Measurements from ENCODE around the gene LIN7C.

Gene LIN7C, protein sequence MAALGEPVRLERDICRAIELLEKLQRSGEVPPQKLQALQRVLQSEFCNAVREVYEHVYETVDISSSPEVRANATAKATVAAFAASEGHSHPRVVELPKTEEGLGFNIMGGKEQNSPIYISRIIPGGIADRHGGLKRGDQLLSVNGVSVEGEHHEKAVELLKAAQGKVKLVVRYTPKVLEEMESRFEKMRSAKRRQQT

DNA sequence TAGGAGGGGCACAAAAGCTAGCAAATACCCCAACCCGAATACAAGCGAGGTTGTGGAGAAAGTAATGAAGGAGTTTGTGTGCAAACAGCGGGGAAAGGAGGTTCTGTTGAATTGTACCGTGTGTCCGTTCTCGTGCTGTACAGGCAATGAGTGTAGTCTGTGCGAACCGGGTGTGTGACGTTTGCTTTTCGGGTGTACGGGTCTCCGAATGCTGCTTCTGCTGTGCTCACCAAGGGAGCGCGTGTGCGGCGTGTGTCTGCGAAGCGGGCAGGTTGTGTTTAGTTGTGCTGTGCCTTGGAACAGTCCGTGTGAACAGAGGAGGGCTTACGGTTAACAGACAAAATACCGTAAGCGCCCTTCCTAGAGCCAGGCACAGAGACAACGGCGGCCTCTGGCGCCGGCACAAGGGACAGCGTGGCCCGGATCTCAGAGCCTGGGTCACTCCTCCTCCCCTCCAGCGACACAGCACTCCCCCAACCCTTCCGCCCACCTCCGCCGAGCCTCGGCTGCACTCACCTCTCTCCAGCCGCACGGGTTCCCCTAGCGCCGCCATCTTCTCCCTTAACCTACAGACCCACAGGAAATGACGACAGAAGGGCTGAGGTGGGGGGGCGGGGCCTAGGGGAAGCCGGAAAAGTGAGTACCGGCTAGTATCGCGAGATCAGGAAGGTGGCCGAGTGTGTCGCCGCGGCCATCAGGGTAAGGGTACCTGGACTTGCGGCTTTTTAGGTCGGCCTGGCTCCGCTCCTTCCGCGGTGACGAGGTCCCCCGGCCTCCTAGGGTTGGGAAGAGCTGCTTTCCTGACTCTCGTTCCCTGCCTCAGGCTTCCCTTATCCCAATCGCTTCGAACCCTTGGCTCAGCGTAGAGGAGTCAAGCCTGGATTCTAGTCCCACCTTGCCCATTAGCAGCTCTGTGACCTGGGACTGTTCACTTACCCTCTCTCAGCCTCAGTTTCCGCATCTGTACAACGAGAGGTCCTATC lies at the start of gene LIN7C:
LIN7C (minus strand) TSS at position 570 of the 983 bp plus-strand sequence; CDS start at position 553, 17 bp downstream.
- no CpG with 5 or more reads among the region's 60 CpGs for WGBS (ENCODE audit: insufficient coverage, insufficient read length)
- H3K27ac ChIP-seq (ENCODE audit: low read length) = no peak within 1 kb of the TSS
- peak; percentile 84 for DNase-seq (ENCODE audit: low read depth, low spot score)
- H3K4me3 ChIP-seq (ENCODE audit: low read length) = peak within 1 kb of the TSS; percentile 84
- no peaks in the 10 kb centered on the region; the same call in 1 of the 2 replicates for H3K36me3 ChIP-seq (ENCODE audit: control insufficient read depth, insufficient read depth, low read length)
- peaks cover 3% of the 10 kb centered on the region; the same call in 1 of the 2 replicates for H3K4me1 ChIP-seq (ENCODE audit: control insufficient read depth, insufficient read depth, low read length)
- no peaks in the 10 kb centered on the region for H3K9me3 ChIP-seq (ENCODE audit: control insufficient read depth, insufficient read depth, low read length)
- H3K27me3 ChIP-seq (ENCODE audit: control insufficient read depth, insufficient read depth, low read length) = no peaks in the 10 kb centered on the region

DNA sequence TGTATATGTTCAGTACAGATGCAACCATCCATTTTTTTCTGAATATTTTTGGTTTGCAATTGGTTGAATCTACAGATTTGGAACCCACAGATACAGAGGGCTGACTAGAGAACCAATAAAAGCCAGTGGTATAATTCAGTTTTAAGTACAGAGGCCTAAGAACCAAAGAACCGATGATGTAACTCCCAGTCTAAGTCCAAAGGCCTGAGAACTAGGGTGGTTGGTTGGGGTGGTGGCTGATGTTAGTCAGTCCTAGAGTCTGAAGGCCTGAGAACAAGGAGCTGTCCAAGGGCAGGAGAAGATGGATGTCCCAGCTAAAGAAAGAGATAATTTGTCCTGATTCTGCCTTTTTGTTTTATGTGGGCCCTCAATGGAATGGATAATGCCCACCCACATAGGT lies 48.7 kb upstream of the LIN7C start:
- Histone ChIP-seq H3K27ac (ENCODE audit: low read length) (no peak overlapping the region), H3K4me1 (ENCODE audit: control insufficient read depth, insufficient read depth, low read length) (no peaks in the 10 kb centered on the region), H3K27me3 (ENCODE audit: control insufficient read depth, insufficient read depth, low read length) (no peaks in the 10 kb centered on the region), H3K36me3 (ENCODE audit: control insufficient read depth, insufficient read depth, low read length) (no peaks in the 10 kb centered on the region), H3K9me3 (ENCODE audit: control insufficient read depth, insufficient read depth, low read length) (no peaks in the 10 kb centered on the region), H3K4me3 (ENCODE audit: low read length) (no peak overlapping the region)
- no CpG with 5 or more reads among the region's 1 CpG for WGBS (ENCODE audit: insufficient coverage, insufficient read length)
- no peak for DNase-seq (ENCODE audit: low read depth, low spot score)

DNA sequence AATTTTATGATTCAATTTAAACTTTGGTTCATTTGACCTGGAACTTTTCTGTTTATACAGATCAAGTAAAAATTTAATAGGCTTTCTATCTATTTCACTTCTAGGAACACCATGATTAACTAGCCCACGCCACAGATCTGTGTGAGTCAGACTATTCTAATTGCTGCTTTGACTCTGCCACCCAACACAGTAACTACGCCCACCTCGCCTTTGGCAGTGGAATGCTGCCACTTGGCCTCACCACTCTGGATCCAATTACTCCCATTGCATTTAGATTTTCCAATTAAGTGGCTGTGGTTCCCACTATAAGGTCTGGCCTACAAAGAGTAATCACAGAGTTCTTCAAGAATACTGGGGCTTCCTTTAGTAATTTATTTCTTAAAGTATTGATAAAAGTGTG lies 46.6 kb upstream of the LIN7C start:
- H3K27me3 ChIP-seq (ENCODE audit: control insufficient read depth, insufficient read depth, low read length) = no peaks in the 10 kb centered on the region
- no peak overlapping the region for H3K4me3 ChIP-seq (ENCODE audit: low read length)
- H3K4me1 ChIP-seq (ENCODE audit: control insufficient read depth, insufficient read depth, low read length) = no peaks in the 10 kb centered on the region
- WGBS (ENCODE audit: insufficient coverage, insufficient read length) = no CpG with 5 or more reads among the region's 3 CpGs
- H3K9me3 ChIP-seq (ENCODE audit: control insufficient read depth, insufficient read depth, low read length) = no peaks in the 10 kb centered on the region
- DNase-seq (ENCODE audit: low read depth, low spot score) = no peak
- no peaks in the 10 kb centered on the region for H3K36me3 ChIP-seq (ENCODE audit: control insufficient read depth, insufficient read depth, low read length)
- no peak overlapping the region for H3K27ac ChIP-seq (ENCODE audit: low read length)

DNA sequence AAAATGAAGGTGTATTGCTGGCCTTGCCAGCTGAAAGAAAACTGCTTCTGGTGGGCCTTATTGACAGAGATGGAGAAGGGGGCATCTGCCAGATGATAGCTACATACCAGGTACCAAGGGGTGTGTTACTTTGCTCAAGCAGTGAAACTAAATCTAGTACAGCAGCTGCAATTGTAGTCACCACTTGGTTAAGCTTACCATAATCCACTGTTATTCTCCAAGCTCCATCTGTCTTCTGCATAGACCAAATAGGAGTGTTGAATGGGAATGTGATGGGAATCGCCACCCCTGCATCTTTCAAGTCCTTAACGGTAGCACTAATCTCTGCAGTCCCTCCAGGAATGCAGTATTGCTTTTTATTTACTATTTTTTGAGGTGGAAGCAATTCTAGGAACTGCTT lies 45.8 kb upstream of the LIN7C start:
- Histone ChIP-seq H3K9me3 (ENCODE audit: control insufficient read depth, insufficient read depth, low read length) (no peaks in the 10 kb centered on the region), H3K4me1 (ENCODE audit: control insufficient read depth, insufficient read depth, low read length) (no peaks in the 10 kb centered on the region), H3K4me3 (ENCODE audit: low read length) (no peak overlapping the region), H3K27me3 (ENCODE audit: control insufficient read depth, insufficient read depth, low read length) (no peaks in the 10 kb centered on the region), H3K36me3 (ENCODE audit: control insufficient read depth, insufficient read depth, low read length) (no peaks in the 10 kb centered on the region), H3K27ac (ENCODE audit: low read length) (no peak overlapping the region)
- no peak for DNase-seq (ENCODE audit: low read depth, low spot score)
- WGBS (ENCODE audit: insufficient coverage, insufficient read length) = no CpG with 5 or more reads among the region's 2 CpGs

DNA sequence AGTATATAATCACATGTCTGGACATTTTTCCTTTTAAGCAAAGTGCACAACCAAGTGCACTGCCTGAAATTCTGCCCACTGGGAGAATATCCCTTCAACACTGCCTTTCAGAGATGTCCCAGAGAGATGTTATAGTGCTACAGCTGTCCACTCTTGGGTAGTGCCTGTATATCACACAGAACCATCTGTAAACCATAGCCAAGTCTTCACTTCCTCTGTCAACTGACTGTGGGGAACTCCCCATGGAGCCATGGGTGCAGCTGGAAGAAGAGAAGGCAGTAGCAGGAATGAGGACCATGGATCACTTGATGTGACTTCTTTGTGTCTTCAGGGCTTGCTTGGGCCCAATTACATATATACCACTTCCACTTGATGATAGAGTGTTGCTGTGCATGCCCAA lies 44.6 kb upstream of the LIN7C start:
- H3K9me3 ChIP-seq (ENCODE audit: control insufficient read depth, insufficient read depth, low read length) = no peaks in the 10 kb centered on the region
- no peak for DNase-seq (ENCODE audit: low read depth, low spot score)

DNA sequence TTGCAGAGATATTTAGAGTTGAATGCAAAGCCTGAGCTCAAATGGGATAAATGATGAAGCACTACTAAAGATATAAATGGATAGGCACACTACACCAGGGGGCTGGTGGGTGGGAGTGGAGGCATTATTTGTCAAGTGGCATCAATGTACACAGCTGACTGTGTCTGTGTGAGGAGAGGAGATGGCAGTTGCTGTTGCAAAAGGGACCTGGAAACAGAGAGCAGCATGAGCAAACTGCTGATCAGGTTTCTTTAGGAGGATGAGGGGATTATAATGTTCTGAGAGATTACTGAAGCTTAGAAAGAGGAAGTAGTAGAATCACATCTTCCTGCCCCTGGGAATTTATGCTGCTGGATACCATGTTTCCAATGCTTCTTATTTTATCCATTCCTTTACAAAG lies 39.4 kb upstream of the LIN7C start:
- no peaks in the 10 kb centered on the region for H3K27me3 ChIP-seq (ENCODE audit: control insufficient read depth, insufficient read depth, low read length)
- DNase-seq (ENCODE audit: low read depth, low spot score) = no peak
- 0 out of 2 replicates have a peak, but pooled peaks cover 1% of the 10 kb centered on the region for H3K4me1 ChIP-seq (ENCODE audit: control insufficient read depth, insufficient read depth, low read length)
- no peaks in the 10 kb centered on the region for H3K9me3 ChIP-seq (ENCODE audit: control insufficient read depth, insufficient read depth, low read length)
- H3K27ac ChIP-seq (ENCODE audit: low read length) = no peak overlapping the region
- H3K36me3 ChIP-seq (ENCODE audit: control insufficient read depth, insufficient read depth, low read length) = no peaks in the 10 kb centered on the region
- no peak overlapping the region for H3K4me3 ChIP-seq (ENCODE audit: low read length)

More for the DNA sequence above, 44.6 kb upstream of the LIN7C start:
- Histone ChIP-seq H3K36me3 (ENCODE audit: control insufficient read depth, insufficient read depth, low read length) (no peaks in the 10 kb centered on the region), H3K4me3 (ENCODE audit: low read length) (no peak overlapping the region), H3K27me3 (ENCODE audit: control insufficient read depth, insufficient read depth, low read length) (no peaks in the 10 kb centered on the region), H3K27ac (ENCODE audit: low read length) (no peak overlapping the region), H3K4me1 (ENCODE audit: control insufficient read depth, insufficient read depth, low read length) (no peaks in the 10 kb centered on the region)

DNA sequence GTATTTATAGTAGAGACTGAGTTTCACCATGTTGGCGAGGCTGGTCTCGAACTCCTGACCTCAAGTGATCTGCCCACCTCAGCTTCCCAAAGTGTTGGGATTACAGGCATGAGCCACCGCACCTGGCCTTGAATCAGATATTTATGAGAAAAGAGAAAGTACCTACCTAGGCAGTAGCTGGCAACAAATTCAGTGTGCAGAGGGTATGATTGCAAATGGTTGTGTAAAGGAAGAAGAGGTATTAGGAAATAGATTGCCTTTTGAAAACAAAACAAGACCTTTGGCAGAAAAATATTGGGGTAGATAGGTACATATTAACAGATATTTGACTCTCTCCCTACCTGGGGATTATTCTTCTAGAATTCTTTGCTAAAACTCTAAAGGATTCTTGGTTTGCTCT lies 38.5 kb upstream of the LIN7C start:
- Histone ChIP-seq H3K9me3 (ENCODE audit: control insufficient read depth, insufficient read depth, low read length) (no peaks in the 10 kb centered on the region), H3K4me1 (ENCODE audit: control insufficient read depth, insufficient read depth, low read length) (0 out of 2 replicates have a peak, but pooled peaks cover 1% of the 10 kb centered on the region), H3K27me3 (ENCODE audit: control insufficient read depth, insufficient read depth, low read length) (no peaks in the 10 kb centered on the region), H3K4me3 (ENCODE audit: low read length) (no peak overlapping the region), H3K36me3 (ENCODE audit: control insufficient read depth, insufficient read depth, low read length) (no peaks in the 10 kb centered on the region), H3K27ac (ENCODE audit: low read length) (no peak overlapping the region)
- no peak for DNase-seq (ENCODE audit: low read depth, low spot score)
- WGBS (ENCODE audit: insufficient coverage, insufficient read length) = no CpG with 5 or more reads among the region's 3 CpGs

DNA sequence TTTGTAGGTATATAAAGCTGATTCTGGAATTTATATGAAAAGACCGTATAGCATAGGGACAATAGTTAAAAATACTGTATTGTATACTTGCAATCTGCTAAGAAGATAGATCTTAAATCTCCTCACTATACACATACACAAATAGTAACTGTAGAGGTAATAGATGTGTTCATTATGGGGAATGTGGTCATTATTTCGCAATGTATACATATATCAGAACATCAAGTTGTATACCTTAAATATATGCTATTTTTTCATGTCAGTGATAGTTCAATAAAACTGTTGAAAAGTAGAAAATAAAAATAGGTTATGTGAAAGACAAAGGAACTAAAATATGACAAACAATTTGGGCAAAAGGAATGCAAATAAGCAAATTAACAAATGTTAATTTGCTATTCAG lies 35.2 kb upstream of the LIN7C start:
- Histone ChIP-seq H3K36me3 (ENCODE audit: control insufficient read depth, insufficient read depth, low read length) (no peaks in the 10 kb centered on the region), H3K27ac (ENCODE audit: low read length) (no peak overlapping the region), H3K4me1 (ENCODE audit: control insufficient read depth, insufficient read depth, low read length) (0 out of 2 replicates have a peak, but pooled peaks cover 1% of the 10 kb centered on the region), H3K27me3 (ENCODE audit: control insufficient read depth, insufficient read depth, low read length) (no peaks in the 10 kb centered on the region), H3K4me3 (ENCODE audit: low read length) (no peak overlapping the region), H3K9me3 (ENCODE audit: control insufficient read depth, insufficient read depth, low read length) (no peaks in the 10 kb centered on the region)
- DNase-seq (ENCODE audit: low read depth, low spot score) = no peak
- no CpG with 5 or more reads among the region's 2 CpGs for WGBS (ENCODE audit: insufficient coverage, insufficient read length)

DNA sequence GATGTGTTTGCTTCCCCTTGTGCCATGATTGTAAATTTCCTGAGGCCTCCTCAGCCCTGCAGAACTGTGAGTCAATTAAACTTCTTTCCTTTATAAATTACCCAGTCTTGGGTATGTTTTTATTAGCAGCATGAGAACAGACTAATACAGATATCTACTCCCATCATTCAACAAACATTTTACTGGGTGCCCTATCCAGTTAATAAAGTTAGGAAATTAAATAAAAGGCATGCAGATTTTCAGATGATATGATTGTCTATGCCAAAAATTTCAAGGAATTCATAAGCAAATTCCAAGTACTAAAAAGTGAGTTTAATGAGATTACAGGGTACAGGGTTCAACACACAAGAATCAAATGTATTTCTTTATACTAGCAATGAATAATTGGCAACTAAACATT lies 33.5 kb upstream of the LIN7C start:
- Histone ChIP-seq H3K27me3 (ENCODE audit: control insufficient read depth, insufficient read depth, low read length) (no peaks in the 10 kb centered on the region), H3K27ac (ENCODE audit: low read length) (no peak overlapping the region), H3K36me3 (ENCODE audit: control insufficient read depth, insufficient read depth, low read length) (no peaks in the 10 kb centered on the region), H3K9me3 (ENCODE audit: control insufficient read depth, insufficient read depth, low read length) (no peaks in the 10 kb centered on the region), H3K4me1 (ENCODE audit: control insufficient read depth, insufficient read depth, low read length) (no peaks in the 10 kb centered on the region), H3K4me3 (ENCODE audit: low read length) (no peak overlapping the region)
- no peak for DNase-seq (ENCODE audit: low read depth, low spot score)

DNA sequence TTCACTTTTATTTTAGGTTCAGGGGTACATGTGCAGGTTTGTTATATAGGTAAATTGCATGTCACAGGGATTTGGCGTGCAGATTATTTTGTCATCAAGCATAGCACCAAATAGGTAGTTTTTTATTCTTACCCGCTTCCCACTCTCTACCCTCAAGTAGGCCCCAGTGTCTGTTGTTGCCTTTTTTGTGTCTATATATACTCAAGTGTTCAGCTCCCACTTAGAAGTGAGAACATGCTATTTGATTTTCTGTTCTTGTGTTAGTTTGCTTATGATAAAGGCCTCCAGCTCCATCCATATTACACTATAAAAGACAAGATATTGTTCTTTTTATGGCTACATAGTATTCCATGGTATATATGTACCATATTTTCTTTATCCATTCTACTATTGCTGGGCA lies 28.5 kb upstream of the LIN7C start:
- Histone ChIP-seq H3K9me3 (ENCODE audit: control insufficient read depth, insufficient read depth, low read length) (no peaks in the 10 kb centered on the region), H3K4me1 (ENCODE audit: control insufficient read depth, insufficient read depth, low read length) (no peaks in the 10 kb centered on the region), H3K4me3 (ENCODE audit: low read length) (no peak overlapping the region), H3K27me3 (ENCODE audit: control insufficient read depth, insufficient read depth, low read length) (no peaks in the 10 kb centered on the region), H3K36me3 (ENCODE audit: control insufficient read depth, insufficient read depth, low read length) (no peaks in the 10 kb centered on the region), H3K27ac (ENCODE audit: low read length) (no peak overlapping the region)
- no CpG with 5 or more reads among the region's 2 CpGs for WGBS (ENCODE audit: insufficient coverage, insufficient read length)
- no peak for DNase-seq (ENCODE audit: low read depth, low spot score)
